ENCODE measurements around the gene HOXB13. TPM values are rescaled to one million over a fixed set of nuclear protein-coding genes. Genes with fewer than 3 reads are reported as not detected.

Gene HOXB13
- total RNA-seq, result not detected

DNA sequence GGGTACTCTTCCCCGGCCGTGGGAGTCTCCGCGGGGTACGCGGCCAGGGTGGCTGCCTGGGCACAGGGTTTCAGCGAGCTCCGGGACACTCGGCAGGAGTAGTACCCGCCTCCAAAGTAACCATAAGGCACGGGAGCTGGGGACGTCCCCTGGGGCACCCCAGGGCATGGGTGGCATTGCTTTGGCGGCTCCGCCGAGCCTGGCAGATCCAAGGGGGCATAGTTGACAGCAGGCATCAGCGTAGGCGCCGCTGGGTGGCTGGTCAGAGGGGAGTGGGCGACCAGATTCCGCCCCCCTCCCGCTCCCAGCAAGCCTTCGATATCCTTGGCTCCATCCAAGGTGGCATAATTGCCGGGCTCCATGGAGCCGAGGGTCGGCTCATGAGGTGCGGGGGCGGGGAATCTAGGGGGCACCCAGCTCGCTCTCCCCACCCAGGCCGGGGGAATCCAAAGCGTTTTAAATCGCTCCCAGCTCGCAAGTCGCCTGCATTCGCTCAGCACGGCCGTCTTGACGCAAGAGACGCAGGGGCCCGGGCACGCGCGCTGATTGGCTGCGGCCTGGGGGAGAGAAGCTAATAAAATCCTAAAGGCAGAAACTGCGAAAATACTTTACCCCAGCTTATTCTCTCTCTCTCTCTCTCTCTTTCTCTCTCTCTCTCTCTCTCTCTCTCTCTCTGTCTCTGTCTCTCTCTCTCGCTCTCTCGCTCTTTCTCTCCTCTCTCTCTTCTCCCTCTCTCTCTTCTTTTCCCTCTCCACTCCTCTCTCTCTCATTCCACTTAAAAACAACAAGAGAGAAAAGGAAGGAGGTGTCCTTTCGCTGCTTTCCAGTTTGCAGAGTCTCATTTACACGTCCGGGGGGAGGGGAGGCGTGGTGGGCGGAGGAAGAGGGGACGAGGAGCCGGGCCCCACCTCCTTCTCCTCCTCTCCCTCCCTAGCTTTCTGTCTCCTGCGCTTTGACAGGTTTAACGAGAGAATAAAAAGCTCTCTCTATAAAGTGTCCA, at the start of gene HOXB13:
HOXB13 (minus strand) TSS at position 519 of the 1,000 bp plus-strand sequence; CDS start at position 362, 157 bp downstream.
- no peaks in the 10 kb centered on the region for H3K9me3 ChIP-seq
- no peak for DNase-seq
- intact Hi-C loops (cut with DNase I; ENCODE audit: low total_unique reads), result no loop called here
- H3K36me3 ChIP-seq, result no peaks in the 10 kb centered on the region
- H3K27ac ChIP-seq, result no peak within 1 kb of the TSS
- no peaks in the 10 kb centered on the region for H3K4me1 ChIP-seq
- TF ChIP-seq, protein P1, sequence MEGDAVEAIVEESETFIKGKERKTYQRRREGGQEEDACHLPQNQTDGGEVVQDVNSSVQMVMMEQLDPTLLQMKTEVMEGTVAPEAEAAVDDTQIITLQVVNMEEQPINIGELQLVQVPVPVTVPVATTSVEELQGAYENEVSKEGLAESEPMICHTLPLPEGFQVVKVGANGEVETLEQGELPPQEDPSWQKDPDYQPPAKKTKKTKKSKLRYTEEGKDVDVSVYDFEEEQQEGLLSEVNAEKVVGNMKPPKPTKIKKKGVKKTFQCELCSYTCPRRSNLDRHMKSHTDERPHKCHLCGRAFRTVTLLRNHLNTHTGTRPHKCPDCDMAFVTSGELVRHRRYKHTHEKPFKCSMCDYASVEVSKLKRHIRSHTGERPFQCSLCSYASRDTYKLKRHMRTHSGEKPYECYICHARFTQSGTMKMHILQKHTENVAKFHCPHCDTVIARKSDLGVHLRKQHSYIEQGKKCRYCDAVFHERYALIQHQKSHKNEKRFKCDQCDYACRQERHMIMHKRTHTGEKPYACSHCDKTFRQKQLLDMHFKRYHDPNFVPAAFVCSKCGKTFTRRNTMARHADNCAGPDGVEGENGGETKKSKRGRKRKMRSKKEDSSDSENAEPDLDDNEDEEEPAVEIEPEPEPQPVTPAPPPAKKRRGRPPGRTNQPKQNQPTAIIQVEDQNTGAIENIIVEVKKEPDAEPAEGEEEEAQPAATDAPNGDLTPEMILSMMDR (IDR thresholded peaks at IDR 0.05), result no peak
- TF ChIP-seq POLR2A (IDR thresholded peaks at IDR 0.05), result no peak
- H3K27me3 ChIP-seq, result peaks cover 20 to 82% of the 10 kb centered on the region in 2 donors
- no peak within 1 kb of the TSS for H3K4me3 ChIP-seq

DNA sequence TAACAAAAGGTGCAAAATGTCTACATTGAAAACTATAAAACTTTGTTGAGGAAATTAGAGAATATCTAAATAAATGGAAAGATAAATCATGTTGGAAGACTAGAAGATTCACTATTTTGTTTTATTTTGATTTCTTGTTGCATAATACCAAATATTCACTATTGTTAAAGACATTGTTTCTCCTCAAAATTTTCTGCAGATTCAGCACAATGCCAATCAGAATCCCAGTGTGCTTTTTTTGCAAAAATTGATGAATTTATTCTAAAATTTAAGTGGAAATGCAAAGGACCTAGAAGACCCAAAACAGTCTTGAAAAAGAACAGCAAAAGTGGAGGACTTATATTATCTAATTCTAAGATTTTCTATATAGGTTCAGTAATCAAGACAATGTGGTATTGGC, 48.1 kb upstream of the HOXB13 start:
- no peak overlapping the region for H3K4me3 ChIP-seq
- TF ChIP-seq, protein P1 (IDR thresholded peaks at IDR 0.05), result no peak
- TF ChIP-seq POLR2A (IDR thresholded peaks at IDR 0.05), result no peak
- H3K27me3 ChIP-seq, result peaks cover 0 to 3% of the 10 kb centered on the region in 2 donors
- intact Hi-C loops (cut with DNase I; ENCODE audit: low total_unique reads), result no loop called here
- no peaks in the 10 kb centered on the region for H3K9me3 ChIP-seq
- H3K4me1 ChIP-seq, result no peaks in the 10 kb centered on the region
- H3K36me3 ChIP-seq, result no peaks in the 10 kb centered on the region
- no peak for DNase-seq
- H3K27ac ChIP-seq, result no peak overlapping the region

DNA sequence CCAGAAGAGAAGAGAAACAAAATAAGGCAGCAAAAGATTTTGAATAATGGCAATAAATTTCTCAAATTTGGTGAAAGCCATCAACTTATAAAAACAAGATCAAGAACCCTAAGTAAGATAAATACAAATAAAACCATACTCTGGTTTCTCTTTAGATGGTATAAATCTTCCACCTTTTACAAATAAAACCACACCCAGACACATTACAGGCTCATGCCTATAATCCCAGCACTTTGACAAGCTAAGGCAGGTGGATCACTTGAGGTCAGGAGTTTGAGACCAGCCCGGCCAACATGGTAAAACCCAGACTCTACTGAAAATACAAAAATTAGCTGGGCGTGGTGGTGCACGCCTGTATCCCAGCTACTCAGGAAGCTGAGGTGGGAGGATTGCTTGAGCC, 44.7 kb upstream of the HOXB13 start:
- H3K9me3 ChIP-seq, result no peaks in the 10 kb centered on the region
- intact Hi-C loops (cut with DNase I; ENCODE audit: low total_unique reads), result no loop called here
- H3K4me3 ChIP-seq, result no peak overlapping the region
- no peak for TF ChIP-seq POLR2A (IDR thresholded peaks at IDR 0.05)
- TF ChIP-seq, protein P1 (IDR thresholded peaks at IDR 0.05), result no peak
- no peaks in the 10 kb centered on the region for H3K36me3 ChIP-seq
- DNase-seq, result no peak
- no peak overlapping the region for H3K27ac ChIP-seq
- H3K27me3 ChIP-seq, result peaks cover 0 to 5% of the 10 kb centered on the region in 2 donors
- H3K4me1 ChIP-seq, result no peaks in the 10 kb centered on the region

DNA sequence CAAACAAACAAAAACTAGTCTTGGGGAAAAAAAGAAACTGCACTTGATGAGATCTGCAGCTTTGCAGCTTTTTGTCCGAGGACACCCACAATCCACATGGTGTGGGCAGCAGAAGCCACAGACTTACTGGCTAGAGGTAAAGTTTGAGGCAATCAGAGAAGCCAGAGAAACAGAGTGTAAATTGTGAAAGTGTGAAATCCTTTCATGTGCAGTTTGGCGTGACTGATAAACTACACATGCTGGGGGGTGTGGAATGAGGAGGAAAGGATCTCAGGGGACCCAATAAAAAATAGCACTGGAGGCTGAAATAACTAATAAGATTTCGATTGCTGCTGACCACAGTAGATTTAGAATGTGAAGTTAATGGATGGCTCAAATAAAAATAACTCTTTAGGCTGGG, 42.4 kb upstream of the HOXB13 start:
- Histone ChIP-seq H3K36me3 (no peaks in the 10 kb centered on the region), H3K4me3 (no peak overlapping the region), H3K27ac (no peak overlapping the region), H3K27me3 (peaks cover 0 to 5% of the 10 kb centered on the region in 2 donors), H3K4me1 (no peaks in the 10 kb centered on the region), H3K9me3 (no peaks in the 10 kb centered on the region)
- intact Hi-C loops (cut with DNase I; ENCODE audit: low total_unique reads), result no loop called here
- TF ChIP-seq POLR2A (IDR thresholded peaks at IDR 0.05), result no peak
- TF ChIP-seq, protein P1 (IDR thresholded peaks at IDR 0.05), result no peak
- DNase-seq, result no peak

DNA sequence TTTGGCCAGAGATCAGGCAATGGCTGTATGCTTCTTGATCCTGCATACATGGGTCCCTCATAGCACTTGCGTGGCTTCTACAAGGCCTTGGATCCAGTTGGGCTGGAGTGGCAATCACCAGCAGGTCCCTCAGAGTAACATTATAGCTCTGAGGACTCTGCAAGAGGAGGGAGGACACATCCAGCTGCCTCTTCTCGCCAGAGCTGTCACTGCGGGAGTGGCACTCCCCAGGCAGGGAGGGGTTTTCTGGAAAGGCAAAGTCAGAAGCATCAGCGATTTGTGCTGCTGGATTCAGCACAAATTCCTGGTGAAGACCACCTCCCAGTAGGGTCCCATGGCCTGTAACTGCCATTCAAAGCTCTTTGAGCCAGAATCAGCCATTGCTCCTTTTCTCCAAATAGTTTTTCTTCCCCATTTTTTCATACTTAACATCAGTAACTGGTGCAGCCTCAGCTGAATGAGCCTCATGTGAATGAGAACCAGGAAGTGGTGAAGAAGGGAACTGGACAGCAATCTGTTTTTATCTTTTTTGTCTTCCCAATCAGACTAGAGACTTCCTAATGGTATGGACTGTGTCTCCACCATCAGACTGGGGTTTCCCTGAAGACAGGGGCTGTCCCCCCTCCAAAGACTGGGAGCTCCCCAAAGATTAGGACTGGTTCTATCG, 40.6 kb upstream of the HOXB13 start:
- DNase-seq, result no peak
- intact Hi-C loops (cut with DNase I; ENCODE audit: low total_unique reads), result no loop called here
- Histone ChIP-seq H3K4me3 (no peak overlapping the region), H3K27me3 (peaks cover 0 to 5% of the 10 kb centered on the region in 2 donors), H3K9me3 (no peaks in the 10 kb centered on the region), H3K27ac (no peak overlapping the region), H3K36me3 (no peaks in the 10 kb centered on the region), H3K4me1 (no peaks in the 10 kb centered on the region)
- TF ChIP-seq POLR2A (IDR thresholded peaks at IDR 0.05), result no peak
- TF ChIP-seq, protein P1 (IDR thresholded peaks at IDR 0.05), result no peak
